HepG2 (cell line): ENCODE measurements around the gene DSCAM. TPM values are rescaled to one million over a fixed set of nuclear protein-coding genes. Genes with fewer than 3 reads are reported as not detected.
A peak's percentile ranks its signal among the peaks of the same experiment; 100 is the strongest.

Source experiments
- ATAC-seq: fragments of 200-7000 bp; cut with Tn5 transposase; 3 replicates; pipeline ENCODE4 v1.9.1; 2020; ENCODE audit warnings: mild to moderate bottlenecking, moderate library complexity
- BruUV-seq: library from RNA; stranded (reverse); fragments of 400-500 nt; replicated peaks from 2 replicates; lab custom pipeline; 2021; lab: Mats Ljungman, UMichigan
- CTCF ChIA-PET: fragments of 300-600 bp; formaldehyde crosslinking; extraction: SDS; loops from one replicate; lab custom pipeline; 2021; ENCODE audit warnings: low total read pairs, inconsistent platforms, low intra/inter-chr PET ratio; lab: Yijun Ruan, JAX
- POLR2A ChIA-PET: fragments of 350-600 bp; sonication (Branson Sonifier 250); formaldehyde crosslinking; loops from one replicate; lab custom pipeline; 2020; ENCODE audit warnings: antibody characterized with exemption, inconsistent platforms; lab: Yijun Ruan, JAX
- DNase-seq: peaks from one replicate; pipeline ENCODE4 v3.0.0-alpha.2; 2015; ENCODE audit warnings: low spot score
- FAIRE-seq: peaks from 3 replicates; lab custom pipeline; 2011; peaks lifted over from hg19 to GRCh38; lab: Jason Lieb, UNC
- H2AFZ ChIP-seq: one replicate; pipeline ENCODE4 v1.6.1; 2011; ENCODE audit warnings: low read length, inconsistent platforms
- H3K27ac ChIP-seq: fragments of 300-600 bp; 3 replicates; pipeline ENCODE4 v1.8.0; 2011; ENCODE audit warnings: mixed run types, mild to moderate bottlenecking, mixed read lengths, low read length, inconsistent platforms; ENCODE audit not compliant: insufficient read depth; ENCODE audit errors: extremely low read length
- H3K27me3 ChIP-seq, 2 experiments: fragments of 200-600 bp in 1 of 2; 2 replicates in 1 of 2; 3 replicates in 1 of 2; pipeline versions ENCODE4 v1.6.0 to v1.8.0; 2011; ENCODE audit warnings: low read length in 2 of 2, mild to moderate bottlenecking in 2 of 2, moderate library complexity in 2 of 2, inconsistent platforms in 1 of 2; ENCODE audit not compliant: insufficient read depth in 2 of 2, control insufficient read depth in 1 of 2
- H3K36me3 ChIP-seq, 2 experiments: fragments of 200-600 bp in 1 of 2; replicated peaks in 1 of 2; 2 replicates in 1 of 2; 3 replicates in 1 of 2; pipeline versions ENCODE4 v1.5.1 to v1.8.0; 2011; ENCODE audit warnings: low read length in 2 of 2, inconsistent platforms in 1 of 2; ENCODE audit not compliant: insufficient read depth in 2 of 2, control insufficient read depth in 1 of 2
- H3K4me1 ChIP-seq: 2 replicates; pipeline ENCODE4 v1.5.1; 2012; ENCODE audit warnings: low read length, inconsistent platforms; ENCODE audit not compliant: insufficient read depth
- H3K4me2 ChIP-seq: 2 replicates; pipeline ENCODE4 v1.6.0; 2011; ENCODE audit warnings: low read depth, low read length, inconsistent platforms
- H3K4me3 ChIP-seq, 3 experiments: fragments of 200-600 bp in 1 of 3; sonication (generic), shearing (Covaris generic) in 1 of 3; replicated peaks in 1 of 3; 2 replicates each; pipeline ENCODE4 v1.5.1; 2011 to 2016; ENCODE audit warnings: low read length in 3 of 3, inconsistent platforms in 2 of 3, low read depth in 2 of 3, mild to moderate bottlenecking in 2 of 3, control low read depth in 1 of 3, mixed read lengths in 1 of 3; ENCODE audit not compliant: insufficient read depth in 1 of 3
- H3K79me2 ChIP-seq: one replicate; pipeline ENCODE4 v1.6.1; 2011; ENCODE audit warnings: low read length, inconsistent platforms; ENCODE audit not compliant: insufficient read depth
- H3K9ac ChIP-seq: 2 replicates; pipeline ENCODE4 v1.6.0; 2011; ENCODE audit warnings: mild to moderate bottlenecking, low read depth, low read length, inconsistent platforms; ENCODE audit not compliant: insufficient read depth
- H3K9me3 ChIP-seq: 2 replicates; pipeline ENCODE4 v1.5.1; 2012; ENCODE audit warnings: mild to moderate bottlenecking, low read length
- H4K20me1 ChIP-seq: 2 replicates; pipeline ENCODE4 v1.6.0; 2011; ENCODE audit warnings: inconsistent platforms, mild to moderate bottlenecking, low read length, moderate library complexity; ENCODE audit not compliant: insufficient read depth
- CEBPB ChIP-seq: IDR thresholded peaks from 2 replicates; pipeline ENCODE4 v1.6.1; 2011; ENCODE audit warnings: low read depth, low read length, improper control_type of control experiment, borderline replicate concordance
- CEBPG ChIP-seq: IDR thresholded peaks from 2 replicates; pipeline ENCODE4 v1.6.1; 2016
- DR1 ChIP-seq: sonication (generic); formaldehyde crosslinking; IDR thresholded peaks from 2 replicates; pipeline ENCODE4 v1.8.0; 2021; ENCODE audit warnings: mild to moderate bottlenecking, missing genetic modification reagents, inconsistent platforms
- ELF3 ChIP-seq: IDR thresholded peaks from 2 replicates; pipeline ENCODE4 v1.6.1; 2016; ENCODE audit warnings: missing genetic modification reagents, missing compliant biosample characterization
- FOSL1 ChIP-seq: sonication (generic); formaldehyde crosslinking; IDR thresholded peaks from 2 replicates; pipeline ENCODE4 v1.9.0; 2021; ENCODE audit warnings: missing genetic modification reagents, borderline replicate concordance
- FOSL2 ChIP-seq: sonication (generic); formaldehyde crosslinking; IDR thresholded peaks from 2 replicates; pipeline ENCODE4 v1.4.0; 2020; ENCODE audit warnings: missing genetic modification reagents
- FOXA1 ChIP-seq, 2 experiments: fragments of 450-650 bp in 1 of 2; sonication (generic) in 1 of 2; formaldehyde crosslinking in 1 of 2; IDR thresholded peaks; 2 replicates each; pipeline versions ENCODE4 v1.4.0 to v1.6.1; 2016 to 2020; ENCODE audit warnings: missing genetic modification reagents in 1 of 2
- GABPB1 ChIP-seq: IDR thresholded peaks from 2 replicates; pipeline ENCODE4 v1.6.1; 2016; ENCODE audit warnings: mild to moderate bottlenecking, missing genetic modification reagents, moderate library complexity, missing compliant biosample characterization
- JUNB ChIP-seq: sonication (generic); formaldehyde crosslinking; IDR thresholded peaks from 2 replicates; pipeline ENCODE4 v1.8.0; 2022; ENCODE audit warnings: missing genetic modification reagents, mild to moderate bottlenecking, borderline replicate concordance
- JUND ChIP-seq: sonication (generic); formaldehyde crosslinking; IDR thresholded peaks from 2 replicates; pipeline ENCODE4 v1.8.0; 2022; ENCODE audit warnings: mild to moderate bottlenecking, missing genetic modification reagents
- KAT2B ChIP-seq: fragments of 150-350 bp; IDR thresholded peaks from 2 replicates; pipeline ENCODE4 v1.6.1; 2014; ENCODE audit warnings: low read depth, low read length, borderline replicate concordance
- KAT8 ChIP-seq: IDR thresholded peaks from 2 replicates; pipeline ENCODE4 v1.6.1; 2016; ENCODE audit warnings: missing genetic modification reagents, missing compliant biosample characterization
- MTF1 ChIP-seq: sonication (generic); formaldehyde crosslinking; IDR thresholded peaks from 2 replicates; pipeline ENCODE4 v1.5.0; 2020; ENCODE audit warnings: missing genetic modification reagents
- NFIC ChIP-seq: IDR thresholded peaks from 2 replicates; pipeline ENCODE4 v1.6.1; 2012; ENCODE audit warnings: mild to moderate bottlenecking, low read length, inconsistent platforms
- SOX5 ChIP-seq: IDR thresholded peaks from 2 replicates; pipeline ENCODE4 v1.6.1; 2016; ENCODE audit warnings: borderline replicate concordance
- U2AF1 ChIP-seq: fragments of 200-400 bp; formaldehyde crosslinking; optimal IDR thresholded peaks from 2 replicates; pipeline ENCODE3; 2017; ENCODE audit warnings: mild to moderate bottlenecking, low read depth, low read length
- ZNF629 ChIP-seq: sonication (generic); formaldehyde crosslinking; conservative IDR thresholded peaks from 2 replicates; pipeline ENCODE4 v1.5.0; 2020; ENCODE audit warnings: missing genetic modification reagents
- WGBS: methylation state at CpG from one replicate; pipeline ENCODE4 v1.1.6; 2017; ENCODE audit warnings: low lambda C conversion rate; 5-methylcytosine and 5-hydroxymethylcytosine counted together
- in situ Hi-C: cut with HindIII; loops from 2 replicates; pipeline ENCODE4 v1.10.0; 2017; ENCODE audit warnings: low pct_unique_long_range_greater_than_20kb; ENCODE audit not compliant: extremely low pct_ligation_motif_present
- intact Hi-C: fragments of 100-400 bp; cut with micrococcal nuclease; formaldehyde crosslinking; loops from one replicate; pipeline ENCODE4 v1.10.0; 2022; ENCODE audit not compliant: unreplicated experiment
- polyA plus RNA-seq, 8 experiments: library from polyadenylated mRNA; depleted of rRNA in 3 of 8; stranded (reverse) in 7 of 8; unstranded in 1 of 8; fragments of >200 nt; fragmentation: Illumina TruSeq in 4 of 8; extraction: Trizol in 4 of 8; gene quantifications; 2 replicates each; pipeline versions ENCODE4 v1.2.1 to v1.2.3, GENCODE V29; 2011 to 2016; ENCODE audit warnings: low read depth in 4 of 8, missing spikeins in 1 of 8, mixed read lengths in 1 of 8; ENCODE audit not compliant: insufficient read depth in 1 of 8
- total RNA-seq, 5 experiments: library from RNA; depleted of rRNA; stranded (reverse); fragments of >200 nt; fragmentation: Illumina TruSeq; extraction: Trizol; gene quantifications; 2 replicates each; pipeline ENCODE4 v1.2.3, GENCODE V29; 2016; ENCODE audit warnings: low read depth in 1 of 5
- TF ChIP-seq, protein P1 (sequence below): sonication (generic); formaldehyde crosslinking; conservative IDR thresholded peaks from 2 replicates; pipeline ENCODE4 v1.5.0; 2020; ENCODE audit warnings: missing genetic modification reagents
- TF ChIP-seq, protein P2 (sequence below): IDR thresholded peaks from 2 replicates; pipeline ENCODE4 v1.6.1; 2012; ENCODE audit warnings: low read depth, low read length, improper control_type of control experiment
- TF ChIP-seq, protein P3 (sequence below): sonication (generic); formaldehyde crosslinking; conservative IDR thresholded peaks from 2 replicates; pipeline ENCODE4 v1.4.0; 2020; ENCODE audit warnings: mild to moderate bottlenecking, missing genetic modification reagents, moderate library complexity

Gene DSCAM
- total and polyA plus RNA-seq, 2 of the 13 experiments (the other 11 are each of a cell fraction or from before 2014, with no cell fraction given), result not detected

GRCh38 chr21:40507978-40508377 lies 339.0 kb downstream of the DSCAM start:
- Histone ChIP-seq H3K79me2 (no peaks in the 10 kb centered on the region), H3K4me1 (no peaks in the 10 kb centered on the region), H3K9me3 (peaks cover 72% of the 10 kb centered on the region), H3K9ac (no peak overlapping the region), H3K36me3 (no peaks in the 10 kb centered on the region), H3K4me3 (no peak overlapping the region; a peak in 1 of 6 replicates), H2AFZ (no peak overlapping the region), H3K4me2 (no peak overlapping the region), H3K27ac (no peak overlapping the region), H4K20me1 (no peaks in the 10 kb centered on the region), H3K27me3 (no peaks in the 10 kb centered on the region)
- no TSS peak for BruUV-seq
- ATAC-seq (peak; percentile 99), FAIRE-seq (no peak), DNase-seq (peak; percentile 55)
- CTCF ChIA-PET, result no interaction called here
- POLR2A ChIA-PET, result no interaction called here
- 3% methylated on average over 2 of the region's 2 CpGs for WGBS
- in situ Hi-C loops (no loop called here), intact Hi-C loops (no loop called here)
- TF ChIP-seq MTF1 (CRISPR knock-in tag) (no peak), NFIC (peak; percentile 45; the same call in 1 of the 2 replicates), GABPB1 (CRISPR knock-in tag) (no peak), FOSL2 (CRISPR knock-in tag) (peak; percentile 95), KAT8 (CRISPR knock-in tag) (no peak), JUND (CRISPR knock-in tag) (0 out of 2 replicates have a peak, but pooled peaks have one; percentile 17), KAT2B (peak; percentile 45; the same call in 1 of the 2 replicates), CEBPG (peak; percentile 24; the same call in 1 of the 2 replicates), JUNB (peak; percentile 75; the same call in 1 of the 2 replicates), U2AF1 (no peak), ELF3 (CRISPR knock-in tag) (0 out of 2 replicates have a peak, but pooled peaks have one; percentile 24), CEBPB (peak; percentile 56; the same call in 1 of the 2 replicates), DR1 (CRISPR knock-in tag) (no peak), FOXA1 (IDR thresholded peaks at IDR 0.05) (peak; percentile 25; the same call in 1 of the 2 replicates), FOXA1 (CRISPR knock-in tag; IDR thresholded peaks at IDR 0.05) (peak; percentile 55), FOSL1 (CRISPR knock-in tag) (peak; percentile 77; the same call in 1 of the 2 replicates), SOX5 (CRISPR knock-in tag) (peak; percentile 10; the same call in 1 of the 2 replicates), ZNF629 (CRISPR knock-in tag) (peak; percentile 22; the same call in 1 of the 2 replicates)
- TF ChIP-seq, protein P1, sequence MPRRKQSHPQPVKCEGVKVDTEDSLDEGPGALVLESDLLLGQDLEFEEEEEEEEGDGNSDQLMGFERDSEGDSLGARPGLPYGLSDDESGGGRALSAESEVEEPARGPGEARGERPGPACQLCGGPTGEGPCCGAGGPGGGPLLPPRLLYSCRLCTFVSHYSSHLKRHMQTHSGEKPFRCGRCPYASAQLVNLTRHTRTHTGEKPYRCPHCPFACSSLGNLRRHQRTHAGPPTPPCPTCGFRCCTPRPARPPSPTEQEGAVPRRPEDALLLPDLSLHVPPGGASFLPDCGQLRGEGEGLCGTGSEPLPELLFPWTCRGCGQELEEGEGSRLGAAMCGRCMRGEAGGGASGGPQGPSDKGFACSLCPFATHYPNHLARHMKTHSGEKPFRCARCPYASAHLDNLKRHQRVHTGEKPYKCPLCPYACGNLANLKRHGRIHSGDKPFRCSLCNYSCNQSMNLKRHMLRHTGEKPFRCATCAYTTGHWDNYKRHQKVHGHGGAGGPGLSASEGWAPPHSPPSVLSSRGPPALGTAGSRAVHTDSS, result no peak
- TF ChIP-seq, protein P2, sequence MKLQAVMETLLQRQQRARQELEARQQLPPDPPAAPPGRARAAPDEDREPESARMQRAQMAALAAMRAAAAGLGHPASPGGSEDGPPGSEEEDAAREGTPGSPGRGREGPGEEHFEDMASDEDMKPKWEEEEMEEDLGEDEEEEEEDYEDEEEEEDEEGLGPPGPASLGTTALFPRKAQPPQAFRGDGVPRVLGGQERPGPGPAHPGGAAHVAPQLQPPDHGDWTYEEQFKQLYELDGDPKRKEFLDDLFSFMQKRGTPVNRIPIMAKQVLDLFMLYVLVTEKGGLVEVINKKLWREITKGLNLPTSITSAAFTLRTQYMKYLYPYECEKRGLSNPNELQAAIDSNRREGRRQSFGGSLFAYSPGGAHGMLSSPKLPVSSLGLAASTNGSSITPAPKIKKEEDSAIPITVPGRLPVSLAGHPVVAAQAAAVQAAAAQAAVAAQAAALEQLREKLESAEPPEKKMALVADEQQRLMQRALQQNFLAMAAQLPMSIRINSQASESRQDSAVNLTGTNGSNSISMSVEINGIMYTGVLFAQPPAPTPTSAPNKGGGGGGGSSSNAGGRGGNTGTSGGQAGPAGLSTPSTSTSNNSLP, result peak; percentile 94
- TF ChIP-seq, protein P3, sequence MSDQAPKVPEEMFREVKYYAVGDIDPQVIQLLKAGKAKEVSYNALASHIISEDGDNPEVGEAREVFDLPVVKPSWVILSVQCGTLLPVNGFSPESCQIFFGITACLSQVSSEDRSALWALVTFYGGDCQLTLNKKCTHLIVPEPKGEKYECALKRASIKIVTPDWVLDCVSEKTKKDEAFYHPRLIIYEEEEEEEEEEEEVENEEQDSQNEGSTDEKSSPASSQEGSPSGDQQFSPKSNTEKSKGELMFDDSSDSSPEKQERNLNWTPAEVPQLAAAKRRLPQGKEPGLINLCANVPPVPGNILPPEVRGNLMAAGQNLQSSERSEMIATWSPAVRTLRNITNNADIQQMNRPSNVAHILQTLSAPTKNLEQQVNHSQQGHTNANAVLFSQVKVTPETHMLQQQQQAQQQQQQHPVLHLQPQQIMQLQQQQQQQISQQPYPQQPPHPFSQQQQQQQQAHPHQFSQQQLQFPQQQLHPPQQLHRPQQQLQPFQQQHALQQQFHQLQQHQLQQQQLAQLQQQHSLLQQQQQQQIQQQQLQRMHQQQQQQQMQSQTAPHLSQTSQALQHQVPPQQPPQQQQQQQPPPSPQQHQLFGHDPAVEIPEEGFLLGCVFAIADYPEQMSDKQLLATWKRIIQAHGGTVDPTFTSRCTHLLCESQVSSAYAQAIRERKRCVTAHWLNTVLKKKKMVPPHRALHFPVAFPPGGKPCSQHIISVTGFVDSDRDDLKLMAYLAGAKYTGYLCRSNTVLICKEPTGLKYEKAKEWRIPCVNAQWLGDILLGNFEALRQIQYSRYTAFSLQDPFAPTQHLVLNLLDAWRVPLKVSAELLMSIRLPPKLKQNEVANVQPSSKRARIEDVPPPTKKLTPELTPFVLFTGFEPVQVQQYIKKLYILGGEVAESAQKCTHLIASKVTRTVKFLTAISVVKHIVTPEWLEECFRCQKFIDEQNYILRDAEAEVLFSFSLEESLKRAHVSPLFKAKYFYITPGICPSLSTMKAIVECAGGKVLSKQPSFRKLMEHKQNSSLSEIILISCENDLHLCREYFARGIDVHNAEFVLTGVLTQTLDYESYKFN, result peak; percentile 56
